ENCODE measurements around the gene TTLL11.
"Not testable (repeated sequence)": the region's sequence is repeated elsewhere in the genome, so short reads cannot be mapped to it uniquely, and the experiment has no call there.

Gene TTLL11

DNA sequence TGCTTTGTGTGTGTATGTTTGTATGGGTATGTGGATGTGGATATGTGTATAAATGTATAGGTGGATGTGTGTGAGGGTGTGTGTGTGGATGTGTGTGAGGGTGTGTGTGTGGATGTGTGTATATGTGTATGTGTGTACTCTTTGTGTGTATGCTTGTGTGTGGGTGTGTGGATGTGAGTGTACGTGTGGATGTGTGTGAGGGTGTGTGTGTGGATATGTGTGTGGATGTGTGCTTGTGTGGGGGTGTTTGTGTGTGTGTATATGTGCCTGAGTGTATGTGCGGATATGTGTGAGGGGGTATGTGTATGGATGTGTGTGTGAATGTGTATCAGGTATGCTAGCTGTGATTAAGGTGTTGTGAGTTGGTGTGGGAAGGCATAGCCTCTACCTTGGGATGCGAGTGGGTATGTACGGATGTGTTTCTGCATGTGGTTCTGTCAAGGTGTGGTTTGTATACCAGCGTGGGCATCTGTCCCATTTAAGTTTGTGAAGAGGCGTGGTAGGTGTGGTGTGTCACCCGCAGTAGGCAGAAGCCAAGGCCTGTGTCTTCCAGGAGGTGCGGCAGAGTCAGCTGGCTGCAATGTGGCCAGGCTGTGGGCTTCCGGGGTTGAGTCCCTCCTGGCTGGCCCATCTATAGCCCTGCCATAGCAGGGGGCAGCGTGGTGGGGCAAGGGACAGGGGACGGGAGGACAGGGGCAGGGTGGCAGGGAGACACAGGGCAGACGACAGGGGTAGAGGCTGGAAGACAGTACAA lies 285.9 kb downstream of the TTLL11 start:
- H3K27ac ChIP-seq (ENCODE audit: insufficient read depth in 1 of 2, low read depth in 1 of 2, low read length in 2 of 2, poor library complexity in 1 of 2, severe bottlenecking in 2 of 2): no peak overlapping the region
- no peaks in the 10 kb centered on the region for H3K4me1 ChIP-seq (ENCODE audit: control extremely low read depth in 1 of 4, control insufficient read depth in 4 of 4, insufficient read depth in 4 of 4, low read length in 3 of 4)
- H3K9me3 ChIP-seq (ENCODE audit: control extremely low read depth in 1 of 5, control insufficient read depth in 4 of 5, insufficient read depth in 2 of 5, low read depth in 1 of 5, low read length in 4 of 5): peaks cover 0 to 6% (median 0%) of the 10 kb centered on the region in 5 experiments
- ChIA-PET POLR2A (no interaction called here), CTCF (no interaction called here)
- H3K4me3 ChIP-seq (ENCODE audit: control insufficient read depth in 1 of 7, extremely low read depth in 1 of 7, insufficient read depth in 4 of 7, low read depth in 2 of 7, low read length in 6 of 7): no peak overlapping the region
- 74% methylated on average over 11 of the region's 12 CpGs for WGBS (ENCODE audit: insufficient coverage)
- H3K36me3 ChIP-seq (ENCODE audit: control insufficient read depth in 4 of 4, insufficient read depth in 4 of 4, low read length in 3 of 4): no peaks in the 10 kb centered on the region
- peaks cover 0 to 6% (median 0%) of the 10 kb centered on the region in 5 experiments for H3K27me3 ChIP-seq (replicated peaks in 2 of 5; ENCODE audit: control insufficient read depth in 4 of 5, insufficient read depth in 5 of 5, low read length in 4 of 5)
- no peak for DNase-seq

DNA sequence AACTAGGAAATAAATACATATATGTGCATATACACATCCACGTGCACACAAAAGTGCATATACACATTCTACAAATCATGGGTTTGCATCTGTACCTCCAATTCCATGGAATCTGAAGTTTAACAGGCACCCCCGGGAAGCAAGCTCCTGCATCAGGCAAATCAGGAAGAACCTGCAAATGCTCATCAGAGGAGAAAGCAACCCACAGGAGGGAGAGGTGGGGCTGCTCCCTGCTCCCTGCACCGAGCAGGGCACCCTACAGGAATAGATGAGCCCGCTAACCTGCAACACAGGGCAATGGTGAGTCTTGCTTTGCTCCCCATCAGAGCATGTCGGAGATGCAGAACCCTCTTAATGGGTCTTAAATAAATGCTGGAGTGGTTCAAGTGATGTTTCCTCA lies 290.4 kb downstream of the TTLL11 start:
- no peaks in the 10 kb centered on the region for H3K4me1 ChIP-seq (ENCODE audit: control extremely low read depth in 1 of 4, control insufficient read depth in 4 of 4, insufficient read depth in 4 of 4, low read length in 3 of 4)
- peaks cover 0 to 8% (median 0%) of the 10 kb centered on the region in 5 experiments for H3K27me3 ChIP-seq (replicated peaks in 2 of 5; ENCODE audit: control insufficient read depth in 4 of 5, insufficient read depth in 5 of 5, low read length in 4 of 5)
- WGBS (ENCODE audit: insufficient coverage): 89% methylated on average over 3 of the region's 5 CpGs
- peaks cover 0 to 6% (median 0%) of the 10 kb centered on the region in 5 experiments for H3K9me3 ChIP-seq (ENCODE audit: control extremely low read depth in 1 of 5, control insufficient read depth in 4 of 5, insufficient read depth in 2 of 5, low read depth in 1 of 5, low read length in 4 of 5)
- DNase-seq: no peak
- ChIA-PET POLR2A (no interaction called here), CTCF (no interaction called here)
- no peak overlapping the region for H3K4me3 ChIP-seq (ENCODE audit: control insufficient read depth in 1 of 7, extremely low read depth in 1 of 7, insufficient read depth in 4 of 7, low read depth in 2 of 7, low read length in 6 of 7)
- no peak overlapping the region for H3K27ac ChIP-seq (ENCODE audit: insufficient read depth in 1 of 2, low read depth in 1 of 2, low read length in 2 of 2, poor library complexity in 1 of 2, severe bottlenecking in 2 of 2)
- no peaks in the 10 kb centered on the region for H3K36me3 ChIP-seq (ENCODE audit: control insufficient read depth in 4 of 4, insufficient read depth in 4 of 4, low read length in 3 of 4)

DNA sequence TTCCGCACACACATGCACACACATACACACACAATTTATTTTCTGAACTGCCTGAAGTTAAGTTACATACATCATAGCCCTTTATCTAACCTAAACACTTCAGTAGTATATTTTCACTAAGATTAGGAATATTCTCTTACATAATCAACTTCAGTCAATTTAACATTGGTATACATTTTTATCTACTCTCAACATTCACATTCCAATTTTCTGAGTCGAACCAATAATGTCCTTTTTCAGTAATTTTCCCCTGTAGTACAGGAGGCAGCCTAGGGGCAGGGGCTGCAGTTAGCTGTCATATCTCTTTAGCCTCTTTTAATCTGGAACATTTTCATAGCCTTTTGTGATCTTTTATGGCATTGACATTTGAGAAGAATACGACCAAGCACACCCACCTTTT lies 291.5 kb downstream of the TTLL11 start:
- no peak for DNase-seq
- CTCF ChIA-PET: no interaction called here
- H3K9me3 ChIP-seq (ENCODE audit: control extremely low read depth in 1 of 5, control insufficient read depth in 4 of 5, insufficient read depth in 2 of 5, low read depth in 1 of 5, low read length in 4 of 5): peaks cover 0 to 6% (median 0%) of the 10 kb centered on the region in 5 experiments
- no peak overlapping the region for H3K27ac ChIP-seq (ENCODE audit: insufficient read depth in 1 of 2, low read depth in 1 of 2, low read length in 2 of 2, poor library complexity in 1 of 2, severe bottlenecking in 2 of 2)
- whole genome bisulfite sequencing (ENCODE audit: insufficient coverage): 73% methylated on average over 2 of the region's 3 CpGs
- no peaks in the 10 kb centered on the region for H3K36me3 ChIP-seq (ENCODE audit: control insufficient read depth in 4 of 4, insufficient read depth in 4 of 4, low read length in 3 of 4)
- POLR2A ChIA-PET: no interaction called here
- H3K4me3 ChIP-seq (ENCODE audit: control insufficient read depth in 1 of 7, extremely low read depth in 1 of 7, insufficient read depth in 4 of 7, low read depth in 2 of 7, low read length in 6 of 7): no peak overlapping the region
- peaks cover 0 to 8% (median 0%) of the 10 kb centered on the region in 5 experiments for H3K27me3 ChIP-seq (replicated peaks in 2 of 5; ENCODE audit: control insufficient read depth in 4 of 5, insufficient read depth in 5 of 5, low read length in 4 of 5)
- no peaks in the 10 kb centered on the region for H3K4me1 ChIP-seq (ENCODE audit: control extremely low read depth in 1 of 4, control insufficient read depth in 4 of 4, insufficient read depth in 4 of 4, low read length in 3 of 4)

DNA sequence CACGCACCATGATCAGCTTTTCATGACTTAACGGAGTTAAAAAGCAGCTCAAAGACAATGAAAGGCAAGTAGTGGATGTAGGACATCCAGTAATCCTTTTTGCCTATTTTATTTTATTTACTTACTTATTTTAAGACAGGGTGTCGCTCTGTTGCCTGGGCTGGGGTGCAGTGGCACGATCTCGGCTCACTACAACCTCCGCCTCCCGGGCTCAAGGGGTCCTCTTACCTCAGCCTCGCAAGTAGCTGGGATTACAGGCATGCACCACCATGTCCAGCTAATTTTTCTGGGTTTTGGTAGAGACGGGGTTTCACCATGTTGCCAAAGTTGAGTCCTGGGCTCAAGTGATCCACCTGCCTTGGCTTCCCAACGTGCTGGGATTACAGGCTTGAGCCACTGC lies 292.7 kb downstream of the TTLL11 start:
- ChIA-PET POLR2A (interaction anchor here (0.6 kb wide), 1 partner anchor 979 kb away, joined by 3 read pairs; no protein-coding TSS in a partner anchor), CTCF (no interaction called here)
- no peak overlapping the region for H3K4me3 ChIP-seq (ENCODE audit: control insufficient read depth in 1 of 7, extremely low read depth in 1 of 7, insufficient read depth in 4 of 7, low read depth in 2 of 7, low read length in 6 of 7)
- no peak overlapping the region for H3K27ac ChIP-seq (ENCODE audit: insufficient read depth in 1 of 2, low read depth in 1 of 2, low read length in 2 of 2, poor library complexity in 1 of 2, severe bottlenecking in 2 of 2)
- peaks cover 0 to 8% (median 0%) of the 10 kb centered on the region in 5 experiments for H3K27me3 ChIP-seq (replicated peaks in 2 of 5; ENCODE audit: control insufficient read depth in 4 of 5, insufficient read depth in 5 of 5, low read length in 4 of 5)
- DNase-seq: no peak
- H3K9me3 ChIP-seq (ENCODE audit: control extremely low read depth in 1 of 5, control insufficient read depth in 4 of 5, insufficient read depth in 2 of 5, low read depth in 1 of 5, low read length in 4 of 5): peaks cover 0 to 6% (median 0%) of the 10 kb centered on the region in 5 experiments
- WGBS (ENCODE audit: insufficient coverage): 96% methylated on average over 9 of the region's 10 CpGs
- H3K36me3 ChIP-seq (ENCODE audit: control insufficient read depth in 4 of 4, insufficient read depth in 4 of 4, low read length in 3 of 4): no peaks in the 10 kb centered on the region
- H3K4me1 ChIP-seq (ENCODE audit: control extremely low read depth in 1 of 4, control insufficient read depth in 4 of 4, insufficient read depth in 4 of 4, low read length in 3 of 4): no peaks in the 10 kb centered on the region

DNA sequence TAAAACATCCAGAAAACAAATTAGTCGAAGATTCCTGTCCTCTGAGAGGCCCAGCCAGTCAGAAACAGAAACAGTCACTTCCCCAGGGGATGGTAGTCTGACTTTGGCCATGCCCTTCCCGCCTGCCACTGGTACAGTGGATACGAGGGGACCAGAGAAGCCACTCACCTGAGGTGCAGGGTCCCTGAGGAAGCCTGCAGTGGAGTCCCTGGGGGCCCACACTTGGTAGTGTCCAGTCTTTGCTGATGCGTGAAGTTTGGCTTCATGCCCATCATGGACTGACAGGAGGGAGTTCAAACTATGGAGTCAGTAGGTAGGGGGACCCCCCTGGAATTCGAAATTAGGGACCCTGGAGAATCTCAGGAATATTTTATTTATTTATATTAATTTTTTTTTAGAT lies 294.2 kb downstream of the TTLL11 start:
- H3K4me1 ChIP-seq (ENCODE audit: control extremely low read depth in 1 of 4, control insufficient read depth in 4 of 4, insufficient read depth in 4 of 4, low read length in 3 of 4): no peaks in the 10 kb centered on the region
- H3K27me3 ChIP-seq (replicated peaks in 2 of 5; ENCODE audit: control insufficient read depth in 4 of 5, insufficient read depth in 5 of 5, low read length in 4 of 5): peaks cover 0 to 8% (median 0%) of the 10 kb centered on the region in 5 experiments
- no peaks in the 10 kb centered on the region for H3K9me3 ChIP-seq (ENCODE audit: control extremely low read depth in 1 of 5, control insufficient read depth in 4 of 5, insufficient read depth in 2 of 5, low read depth in 1 of 5, low read length in 4 of 5)
- ChIA-PET POLR2A (no interaction called here), CTCF (no interaction called here)
- DNase-seq: no peak
- H3K27ac ChIP-seq (ENCODE audit: insufficient read depth in 1 of 2, low read depth in 1 of 2, low read length in 2 of 2, poor library complexity in 1 of 2, severe bottlenecking in 2 of 2): no peak overlapping the region
- no peak overlapping the region for H3K4me3 ChIP-seq (ENCODE audit: control insufficient read depth in 1 of 7, extremely low read depth in 1 of 7, insufficient read depth in 4 of 7, low read depth in 2 of 7, low read length in 6 of 7)
- WGBS (ENCODE audit: insufficient coverage): 96% methylated on average over 4 of the region's 5 CpGs
- H3K36me3 ChIP-seq (ENCODE audit: control insufficient read depth in 4 of 4, insufficient read depth in 4 of 4, low read length in 3 of 4): no peaks in the 10 kb centered on the region

DNA sequence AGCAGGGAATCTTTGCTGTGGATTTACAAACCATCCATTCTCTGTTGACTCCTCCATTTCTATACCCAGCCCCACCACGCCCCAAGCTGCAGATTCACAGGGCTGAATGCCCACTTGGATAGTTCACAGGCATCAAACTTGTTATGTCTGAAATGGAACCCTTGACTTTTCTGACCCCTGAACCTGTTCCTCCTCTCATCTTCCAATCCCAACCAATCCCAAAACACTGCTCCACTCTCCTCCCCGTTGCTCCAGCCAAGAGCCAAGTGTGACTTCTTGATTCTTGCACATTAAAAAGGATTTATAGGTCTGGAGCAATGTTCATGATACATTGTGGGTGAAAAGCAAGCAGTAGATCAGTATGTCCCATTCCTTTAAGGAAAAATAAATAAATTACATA lies 296.0 kb downstream of the TTLL11 start:
- Histone ChIP-seq H3K4me1 (ENCODE audit: control extremely low read depth in 1 of 4, control insufficient read depth in 4 of 4, insufficient read depth in 4 of 4, low read length in 3 of 4) (no peaks in the 10 kb centered on the region), H3K4me3 (ENCODE audit: control insufficient read depth in 1 of 7, extremely low read depth in 1 of 7, insufficient read depth in 4 of 7, low read depth in 2 of 7, low read length in 6 of 7) (no peak overlapping the region), H3K27me3 (replicated peaks in 2 of 5; ENCODE audit: control insufficient read depth in 4 of 5, insufficient read depth in 5 of 5, low read length in 4 of 5) (peaks cover 0 to 1% (median 0%) of the 10 kb centered on the region in 5 experiments), H3K36me3 (ENCODE audit: control insufficient read depth in 4 of 4, insufficient read depth in 4 of 4, low read length in 3 of 4) (no peaks in the 10 kb centered on the region), H3K27ac (ENCODE audit: insufficient read depth in 1 of 2, low read depth in 1 of 2, low read length in 2 of 2, poor library complexity in 1 of 2, severe bottlenecking in 2 of 2) (no peak overlapping the region), H3K9me3 (ENCODE audit: control extremely low read depth in 1 of 5, control insufficient read depth in 4 of 5, insufficient read depth in 2 of 5, low read depth in 1 of 5, low read length in 4 of 5) (no peaks in the 10 kb centered on the region)
- CTCF ChIA-PET: no interaction called here
- WGBS (ENCODE audit: insufficient coverage): 100% methylated on average over 1 of the region's 2 CpGs
- DNase-seq: no peak
- POLR2A ChIA-PET: no interaction called here

DNA sequence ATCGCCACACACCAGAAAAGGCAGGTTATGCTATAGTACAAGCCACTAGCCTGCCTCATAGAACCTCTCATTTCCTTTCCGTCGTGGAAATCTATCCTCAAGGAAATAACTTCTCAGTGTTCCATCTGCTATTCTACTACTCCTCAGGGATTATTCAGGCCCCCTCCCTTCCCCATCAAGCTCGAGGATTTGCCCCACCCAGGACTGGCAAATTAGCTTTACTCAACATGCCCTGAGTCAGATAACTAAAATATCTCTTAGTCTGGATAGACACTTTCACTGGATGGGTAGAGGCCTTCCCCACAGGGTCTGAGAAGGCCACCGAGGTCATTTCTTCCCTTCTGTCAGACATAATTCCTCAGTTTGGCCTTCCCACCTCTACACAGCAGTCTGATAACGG lies 298.8 kb downstream of the TTLL11 start:
- H3K27me3 ChIP-seq (replicated peaks in 2 of 5; ENCODE audit: control insufficient read depth in 4 of 5, insufficient read depth in 5 of 5, low read length in 4 of 5); POLR2A ChIA-PET; CTCF ChIA-PET; H3K4me1 ChIP-seq (ENCODE audit: control extremely low read depth in 1 of 4, control insufficient read depth in 4 of 4, insufficient read depth in 4 of 4, low read length in 3 of 4); H3K9me3 ChIP-seq (ENCODE audit: control extremely low read depth in 1 of 5, control insufficient read depth in 4 of 5, insufficient read depth in 2 of 5, low read depth in 1 of 5, low read length in 4 of 5); H3K36me3 ChIP-seq (ENCODE audit: control insufficient read depth in 4 of 4, insufficient read depth in 4 of 4, low read length in 3 of 4); DNase-seq; H3K4me3 ChIP-seq (ENCODE audit: control insufficient read depth in 1 of 7, extremely low read depth in 1 of 7, insufficient read depth in 4 of 7, low read depth in 2 of 7, low read length in 6 of 7); H3K27ac ChIP-seq (ENCODE audit: insufficient read depth in 1 of 2, low read depth in 1 of 2, low read length in 2 of 2, poor library complexity in 1 of 2, severe bottlenecking in 2 of 2): not testable (repeated sequence)
- 81% methylated on average over 4 of the region's 6 CpGs for WGBS (ENCODE audit: insufficient coverage)

All from common myeloid progenitor, CD34-positive (primary cell).